NCI-H2227 (cell line): Measurements from ENCODE around the gene TMEM205.

Experiments
- DNase-seq: peaks from one replicate; lab custom pipeline; 2025; ENCODE audit not compliant: unreplicated experiment; lab: John Stamatoyannopoulos, UW

TMEM205 gene

GRCh38 chr19:11304936-11305335, 41.1 kb downstream of the TMEM205 start:
- DNase-seq, result no peak

DNA sequence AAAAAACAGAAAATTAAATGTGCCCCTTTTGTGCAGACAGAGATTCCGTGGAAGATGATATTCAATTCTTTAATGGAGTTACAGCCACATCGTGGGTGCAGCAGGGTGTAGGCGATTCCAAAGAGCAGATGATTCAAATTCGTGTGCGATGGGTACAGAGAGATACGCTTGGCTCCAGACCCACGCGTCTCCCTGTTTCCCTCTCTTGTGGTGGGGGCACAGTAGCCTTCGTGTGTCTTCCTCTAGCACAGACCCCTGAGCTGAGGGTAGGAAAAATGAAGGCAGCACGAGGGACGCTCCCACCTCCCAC, 45.3 kb downstream of the TMEM205 start:
- DNase-seq, result no peak

GRCh38 chr19:11299946-11300810, 45.9 kb downstream of the TMEM205 start:
- no peak for DNase-seq

- no peak for DNase-seq
These were observed 49.8 kb downstream of the TMEM205 start for GRCh38 chr19:11296264-11296663.

- no peak for DNase-seq
These were observed 50.3 kb downstream of the TMEM205 start, which contains the start of gene TSPAN16 for GRCh38 chr19:11295665-11296245. Gene TSPAN16 (plus strand): TSS chr19:11296160. CDS start chr19:11296298, 138 bp downstream.

DNA sequence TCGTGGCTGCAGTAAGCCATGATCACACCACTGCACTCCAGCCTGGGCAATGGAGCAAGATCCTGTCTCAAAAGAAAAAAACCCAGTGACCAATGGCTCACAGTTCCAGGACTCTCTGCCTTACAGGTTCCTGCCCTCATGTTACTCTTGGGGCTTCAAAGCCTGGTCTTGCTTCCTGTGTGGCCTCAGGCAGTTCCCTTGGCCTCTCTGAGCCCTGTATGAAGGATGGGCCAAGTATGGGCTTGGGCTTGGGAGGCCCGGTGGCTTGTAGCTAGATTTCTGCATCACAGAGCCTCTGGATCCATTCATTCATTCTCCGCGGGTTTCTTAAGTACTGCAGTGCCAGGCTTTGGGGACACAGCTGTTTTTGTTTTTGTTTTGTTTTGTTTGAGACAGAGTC, 50.9 kb downstream of the TMEM205 start:
- DNase-seq, result no peak

GRCh38 chr19:11293433-11294389, 52.4 kb downstream of the TMEM205 start:
- peak; percentile 89 for DNase-seq
